Stimulated activated CD4-positive, alpha-beta T cell treated with anti-CD3 and anti-CD28 coated beads, Interleukin-15, amount 100 ng/mL, for 24 hours (primary cell): ENCODE measurements around the gene SLC25A15.

ENCODE experiments used
- DNase-seq: peaks from one replicate; pipeline ENCODE4 v3.0.0-alpha.2; 2020

SLC25A15 gene

DNA sequence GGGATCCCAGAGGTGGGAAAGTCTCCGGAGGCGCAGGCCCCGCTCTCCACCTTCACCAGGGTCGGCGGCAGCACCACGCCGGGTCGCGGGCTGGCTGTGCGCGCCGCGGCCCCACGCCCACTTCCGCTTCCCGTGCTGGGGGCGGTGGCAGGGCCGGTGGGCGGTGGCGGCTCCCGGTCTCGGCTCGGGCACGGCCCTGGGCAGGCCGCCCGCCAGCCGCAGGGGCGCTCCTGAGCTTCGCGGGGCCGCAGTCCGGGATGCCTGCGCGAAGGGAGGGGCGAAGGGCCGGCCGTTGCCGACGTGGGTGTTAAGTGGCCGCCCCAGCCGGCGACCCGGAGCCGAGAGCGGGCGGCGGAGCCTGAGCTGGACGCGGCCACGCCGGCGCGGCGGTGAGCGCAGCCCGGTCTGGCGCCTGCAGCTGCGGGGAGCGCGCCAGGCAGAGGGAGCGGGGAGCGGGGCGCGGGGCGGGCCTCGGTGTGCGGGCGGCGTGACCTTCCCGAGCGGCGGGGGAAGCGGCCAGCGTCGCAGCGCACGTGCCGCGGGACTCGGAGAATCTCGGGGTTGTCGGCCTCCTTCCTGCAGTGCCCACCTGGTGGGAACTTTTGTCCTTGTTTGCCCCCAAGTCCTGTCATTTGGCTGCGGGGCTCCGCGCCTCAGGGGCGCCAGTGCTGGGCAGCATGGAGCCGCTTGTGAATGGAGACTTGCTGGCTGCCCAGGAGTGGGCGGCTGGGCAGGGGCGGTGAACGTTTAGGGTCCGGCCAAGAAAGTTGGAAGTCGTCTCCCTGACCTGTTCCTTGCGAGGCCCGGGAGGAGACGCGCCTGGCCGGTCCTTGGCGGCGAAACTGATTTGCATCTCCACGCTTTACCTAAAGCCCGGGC lies at the start of gene SLC25A15:
SLC25A15 (plus strand) TSS at position 337 of the 879 bp plus-strand sequence. CDS start 3,616 bp downstream, outside the sequence.
- peak; percentile 85 for DNase-seq

DNA sequence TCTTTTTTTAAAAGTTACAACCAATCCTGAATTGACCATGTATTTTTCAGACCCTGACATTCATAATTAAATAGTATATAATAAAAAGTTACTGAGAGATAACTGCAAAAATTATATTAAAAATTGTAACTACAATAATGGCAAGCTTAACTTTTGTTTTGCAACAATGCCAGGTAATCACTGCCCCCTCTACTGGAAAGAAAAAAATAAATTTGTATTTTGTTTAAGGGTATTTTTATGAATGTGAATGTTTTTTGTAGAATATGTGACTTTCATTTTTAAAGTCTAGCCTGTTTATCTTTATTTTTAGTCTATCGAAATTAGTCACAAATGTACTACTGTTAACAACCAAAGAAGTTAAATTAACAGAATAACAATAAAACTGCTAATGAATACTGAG lies 40.1 kb upstream of the SLC25A15 start:
- no peak for DNase-seq

GRCh38 chr13:40755082-40755700 lies 34.2 kb upstream of the SLC25A15 start:
- DNase-seq = no peak

GRCh38 chr13:40756042-40756441 lies 33.4 kb upstream of the SLC25A15 start:
- no peak for DNase-seq

DNA sequence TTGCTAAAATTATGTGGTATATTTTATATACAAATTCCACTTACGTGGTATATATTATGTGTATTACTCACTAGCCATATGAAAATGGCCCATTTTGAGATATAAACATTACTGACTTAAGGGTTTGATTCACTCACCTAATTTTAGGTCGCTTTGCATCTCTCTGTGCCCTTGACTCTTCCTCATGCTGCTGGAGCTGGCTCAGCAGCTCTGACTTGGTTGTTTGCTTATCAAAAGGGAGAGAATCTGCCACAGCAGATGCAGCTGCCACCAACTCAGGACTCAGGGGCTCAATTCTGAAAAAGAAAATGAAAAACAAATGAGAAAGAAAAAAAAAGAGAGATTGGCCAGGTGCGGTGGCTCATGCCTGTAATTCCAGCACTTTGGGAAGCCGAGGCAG lies 30.6 kb upstream of the SLC25A15 start:
- DNase-seq = no peak

GRCh38 chr13:40762849-40763248 lies 26.6 kb upstream of the SLC25A15 start:
- DNase-seq = no peak

DNA sequence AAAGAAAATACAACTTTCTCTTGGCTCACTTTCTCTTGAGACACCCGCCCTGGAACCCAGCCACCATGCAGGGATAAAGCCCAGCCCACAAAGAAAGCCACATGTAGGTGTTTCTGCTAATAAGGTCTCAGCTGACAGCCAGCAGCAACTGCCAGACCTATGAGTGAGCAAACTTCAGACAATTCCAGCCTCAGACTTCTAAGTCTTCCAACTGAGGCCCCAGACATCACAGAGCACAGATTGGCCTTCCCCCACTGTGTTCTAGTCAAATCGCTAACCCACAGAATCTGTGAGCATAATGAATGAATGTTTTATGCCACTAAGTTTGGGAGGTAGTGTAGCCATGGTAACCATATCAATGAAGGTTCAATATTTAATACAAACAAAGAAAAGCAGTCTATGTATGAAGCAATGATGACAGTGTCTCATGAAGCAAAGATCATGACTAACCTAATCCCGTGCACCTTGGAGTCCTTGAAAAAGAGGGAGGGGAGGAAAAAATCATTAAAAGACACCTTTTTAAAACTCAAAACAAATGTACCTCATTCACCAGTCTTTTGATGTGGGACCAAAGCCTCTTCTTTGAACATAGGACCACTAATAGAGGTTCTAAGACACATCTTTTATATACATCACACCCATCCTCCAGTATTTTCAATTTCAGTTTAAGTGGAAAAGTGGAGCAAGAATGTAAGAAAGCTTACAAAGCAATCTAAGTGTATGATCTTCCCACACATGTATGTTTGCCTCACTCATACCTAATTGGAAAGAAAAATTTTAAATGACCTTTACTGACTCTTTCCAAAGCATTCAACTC lies 24.6 kb upstream of the SLC25A15 start:
- peak; percentile 69 for DNase-seq

DNA sequence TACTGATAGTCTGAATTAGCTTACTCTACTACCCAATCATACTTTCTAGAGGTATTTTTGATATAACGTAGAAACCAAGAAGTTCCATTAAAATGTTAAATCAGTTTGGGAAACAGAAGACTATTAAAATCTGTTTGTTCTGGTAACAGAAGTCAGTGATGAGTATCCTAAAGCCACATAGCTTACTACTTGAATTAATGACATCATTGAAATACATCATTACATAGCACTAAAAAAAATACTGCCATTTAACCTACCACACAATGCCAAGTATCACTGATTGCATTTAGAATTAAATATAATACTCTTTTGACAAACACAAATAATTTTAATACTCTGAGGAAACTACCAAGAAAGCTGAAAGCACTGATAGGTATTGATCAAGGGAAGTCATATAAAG lies 23.8 kb upstream of the SLC25A15 start:
- DNase-seq = no peak

GRCh38 chr13:40769970-40770369 lies 19.4 kb upstream of the SLC25A15 start:
- no peak for DNase-seq

DNA sequence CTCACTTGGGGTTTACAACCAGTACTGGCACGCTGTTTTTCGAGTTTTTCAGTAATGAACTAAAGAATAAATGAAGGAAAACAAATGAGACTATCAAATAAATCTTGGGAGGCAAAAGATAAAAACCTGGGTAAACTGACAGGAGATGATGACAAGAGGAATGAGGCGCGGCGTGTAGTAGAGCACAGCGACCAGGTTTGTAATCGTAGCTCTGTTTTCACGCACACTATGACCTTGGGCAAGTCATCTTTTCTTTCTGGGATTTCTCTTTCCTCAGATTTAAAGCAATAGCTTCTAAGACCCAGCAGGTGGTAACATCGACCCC lies 18.8 kb upstream of the SLC25A15 start:
- DNase-seq = no peak

- peak; percentile 97 for DNase-seq
Measured at GRCh38 chr13:40770934-40771618, 18.3 kb upstream of the SLC25A15 start, which contains the start of gene MRPS31. Gene MRPS31 (minus strand): TSS chr13:40771190. CDS start chr13:40771136, 54 bp downstream.

DNA sequence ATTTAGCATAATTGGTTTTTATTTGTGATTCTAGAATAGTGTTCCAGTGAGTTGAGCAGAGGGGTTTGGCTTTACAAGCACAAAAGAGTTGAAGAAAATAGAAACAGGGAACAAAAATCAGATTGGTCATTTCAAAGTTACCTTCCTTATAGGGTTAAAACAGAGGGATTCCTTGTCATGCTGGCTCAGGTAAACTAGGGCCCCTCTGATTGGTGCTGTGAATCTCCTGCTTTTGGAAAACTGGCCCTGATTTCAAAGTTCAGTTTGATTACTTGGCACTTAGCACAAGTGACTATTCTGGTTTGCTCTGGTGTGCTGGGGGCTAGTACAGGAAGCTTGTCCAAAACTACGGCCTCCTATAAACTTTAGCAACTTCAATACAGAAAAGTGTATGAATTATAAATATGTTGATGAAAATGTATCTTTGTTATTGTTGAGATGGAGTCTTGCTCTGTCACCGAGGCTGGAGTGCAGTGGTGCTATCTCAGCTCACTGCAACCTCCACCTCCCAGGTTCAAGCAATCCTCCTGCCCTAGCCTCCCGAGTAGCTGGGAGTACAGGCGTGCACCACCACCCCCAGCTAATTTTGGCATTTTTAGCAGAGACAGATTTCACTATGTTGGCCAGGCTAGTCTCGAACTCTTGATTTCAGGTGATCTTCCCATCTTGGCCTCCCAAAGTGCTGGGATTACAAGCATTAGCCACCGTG lies 16.5 kb upstream of the SLC25A15 start:
- DNase-seq = no peak

- DNase-seq = no peak
Measured at GRCh38 chr13:40774672-40775071, 14.7 kb upstream of the SLC25A15 start.

DNA sequence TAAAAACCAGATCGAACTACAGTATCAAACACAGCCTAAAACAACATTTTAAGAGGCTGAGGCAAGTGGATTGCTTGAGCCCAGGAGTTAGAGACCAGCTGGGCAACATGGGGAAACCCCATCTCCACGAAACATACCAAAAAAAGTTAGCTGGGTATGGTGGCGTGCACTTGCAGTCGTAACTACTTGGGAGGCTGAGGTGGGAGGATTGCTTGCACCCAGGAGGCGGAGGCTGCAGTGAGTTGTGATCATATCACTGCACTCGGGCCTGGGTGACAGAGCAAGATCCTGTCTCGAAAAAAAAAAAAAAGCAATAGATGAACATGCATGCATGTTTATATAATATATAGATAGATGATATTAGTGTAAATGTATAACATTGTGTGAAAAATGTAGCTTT lies 13.2 kb upstream of the SLC25A15 start:
- DNase-seq = peak; percentile 30

- DNase-seq = peak; percentile 79
Measured at GRCh38 chr13:40776681-40777165, 12.7 kb upstream of the SLC25A15 start.

GRCh38 chr13:40777166-40777808 lies 12.1 kb upstream of the SLC25A15 start:
- peak; percentile 51 for DNase-seq

DNA sequence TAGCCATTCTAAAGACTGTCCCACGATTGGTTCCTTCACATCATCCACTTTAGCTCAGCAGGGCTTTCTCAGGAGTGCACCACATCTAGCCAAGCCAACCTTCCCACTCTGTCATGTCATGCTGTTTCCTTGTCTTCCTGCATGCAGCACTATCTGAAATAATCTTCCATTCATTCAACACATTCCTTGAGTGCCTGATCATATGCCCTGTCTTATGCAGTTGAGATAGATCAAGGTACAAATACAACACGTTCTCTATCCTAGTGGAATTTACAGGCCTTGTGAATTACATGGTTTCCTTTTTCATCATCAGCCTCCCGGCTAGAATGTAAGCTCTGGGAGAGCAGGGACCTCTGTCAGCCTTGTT lies 11.6 kb upstream of the SLC25A15 start:
- DNase-seq = no peak

DNA sequence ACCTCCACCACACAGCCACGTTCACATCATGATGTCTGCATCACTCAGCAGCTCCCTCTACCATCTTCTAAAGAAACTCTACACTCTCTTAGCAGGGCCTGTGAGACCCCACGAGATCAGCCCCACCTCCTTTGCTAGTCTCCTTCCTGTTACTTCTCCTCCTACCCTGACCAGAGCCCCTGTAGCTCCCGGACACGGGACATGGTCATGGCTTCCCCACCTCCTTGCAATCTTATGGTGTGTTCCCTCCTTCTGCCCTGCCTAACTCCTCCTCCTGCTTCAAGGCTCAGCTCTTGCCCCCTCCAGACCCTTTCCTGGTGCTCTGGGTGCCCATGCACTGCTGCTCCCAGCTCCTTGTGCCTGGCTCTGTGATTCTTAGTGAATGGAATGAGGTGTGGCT lies 10.4 kb upstream of the SLC25A15 start:
- no peak for DNase-seq

GRCh38 chr13:40779796-40780285 lies 9.6 kb upstream of the SLC25A15 start:
- DNase-seq = no peak

DNA sequence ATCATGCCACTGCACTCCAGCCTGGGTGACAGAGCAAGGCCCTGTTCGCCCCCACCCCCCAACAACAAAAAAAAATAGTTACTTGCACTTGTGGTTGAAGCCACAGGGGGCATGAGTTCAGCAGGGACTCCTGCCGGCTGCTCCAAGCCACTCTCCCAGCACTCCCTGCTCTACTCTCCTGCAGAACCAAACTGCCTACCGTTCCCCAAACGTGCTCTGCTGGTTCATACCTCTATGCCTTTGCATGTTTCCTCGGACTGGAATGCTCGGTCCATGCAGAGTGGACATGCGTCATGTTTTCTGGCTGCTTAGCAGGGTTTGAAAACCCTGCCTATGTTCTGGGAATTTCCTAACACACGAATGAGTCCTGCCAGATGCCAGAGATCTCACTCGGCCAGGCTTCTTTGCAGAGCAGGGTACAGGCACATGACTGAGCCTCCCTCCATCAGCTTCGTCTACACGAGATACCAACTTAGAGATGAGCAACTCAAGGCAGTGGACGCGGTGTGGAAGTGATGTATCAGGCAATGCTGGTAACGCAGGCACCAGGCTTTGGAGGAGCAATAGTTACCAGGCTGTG lies 8.5 kb upstream of the SLC25A15 start:
- DNase-seq = no peak

DNA sequence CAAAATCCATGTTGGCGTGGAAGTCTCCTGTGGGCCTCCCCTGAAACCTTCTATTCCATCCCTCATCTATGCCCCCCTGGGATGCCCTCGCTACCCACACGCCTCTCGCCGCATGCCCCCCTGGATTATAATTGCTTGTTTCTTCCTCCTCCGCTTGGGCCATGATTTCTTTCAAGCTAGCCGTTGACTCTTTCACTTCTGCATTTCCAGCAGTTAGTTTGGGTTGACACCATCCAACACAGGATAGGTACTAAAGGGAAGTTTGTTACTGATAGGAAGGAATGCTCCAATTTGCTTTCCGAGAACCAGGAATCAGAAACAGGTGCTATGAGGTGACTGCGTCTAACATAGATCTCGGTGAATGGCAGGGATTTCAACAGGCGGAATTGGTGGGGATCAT lies 7.7 kb upstream of the SLC25A15 start:
- DNase-seq = no peak
